ENCODE data around the gene PLSCR1. TPM values are rescaled to one million over a fixed set of nuclear protein-coding genes. Genes with fewer than 3 reads are reported as not detected.
"Not testable (repeated sequence)": the region's sequence is repeated elsewhere in the genome, so short reads cannot be mapped to it uniquely, and the experiment has no call there.

PLSCR1 gene
- total RNA-seq, 1 experiment from 2014 or later = 52.7 TPM

- no peak overlapping the region for H3K4me3 ChIP-seq (ENCODE audit: low read depth in 2 of 2, low read length in 2 of 2)
- no peak for ATAC-seq
- no peak for DNase-seq (ENCODE audit: low read depth, low spot score)
- ChIA-PET CTCF (no interaction called here), POLR2A (no interaction called here)
- H3K27me3 ChIP-seq (ENCODE audit: control insufficient read depth, insufficient read depth, low read length) = no peaks in the 10 kb centered on the region
- TF ChIP-seq TCF7L2 (IDR thresholded peaks at IDR 0.05; ENCODE audit: low read depth, low read length) (no peak), SIN3A (IDR thresholded peaks at IDR 0.05; ENCODE audit: borderline replicate concordance, insufficient read depth, low read depth, low read length) (no peak), POLR2AphosphoS5 (IDR thresholded peaks at IDR 0.05; ENCODE audit: low read depth, low read length) (no peak)
- TF ChIP-seq, protein P1, sequence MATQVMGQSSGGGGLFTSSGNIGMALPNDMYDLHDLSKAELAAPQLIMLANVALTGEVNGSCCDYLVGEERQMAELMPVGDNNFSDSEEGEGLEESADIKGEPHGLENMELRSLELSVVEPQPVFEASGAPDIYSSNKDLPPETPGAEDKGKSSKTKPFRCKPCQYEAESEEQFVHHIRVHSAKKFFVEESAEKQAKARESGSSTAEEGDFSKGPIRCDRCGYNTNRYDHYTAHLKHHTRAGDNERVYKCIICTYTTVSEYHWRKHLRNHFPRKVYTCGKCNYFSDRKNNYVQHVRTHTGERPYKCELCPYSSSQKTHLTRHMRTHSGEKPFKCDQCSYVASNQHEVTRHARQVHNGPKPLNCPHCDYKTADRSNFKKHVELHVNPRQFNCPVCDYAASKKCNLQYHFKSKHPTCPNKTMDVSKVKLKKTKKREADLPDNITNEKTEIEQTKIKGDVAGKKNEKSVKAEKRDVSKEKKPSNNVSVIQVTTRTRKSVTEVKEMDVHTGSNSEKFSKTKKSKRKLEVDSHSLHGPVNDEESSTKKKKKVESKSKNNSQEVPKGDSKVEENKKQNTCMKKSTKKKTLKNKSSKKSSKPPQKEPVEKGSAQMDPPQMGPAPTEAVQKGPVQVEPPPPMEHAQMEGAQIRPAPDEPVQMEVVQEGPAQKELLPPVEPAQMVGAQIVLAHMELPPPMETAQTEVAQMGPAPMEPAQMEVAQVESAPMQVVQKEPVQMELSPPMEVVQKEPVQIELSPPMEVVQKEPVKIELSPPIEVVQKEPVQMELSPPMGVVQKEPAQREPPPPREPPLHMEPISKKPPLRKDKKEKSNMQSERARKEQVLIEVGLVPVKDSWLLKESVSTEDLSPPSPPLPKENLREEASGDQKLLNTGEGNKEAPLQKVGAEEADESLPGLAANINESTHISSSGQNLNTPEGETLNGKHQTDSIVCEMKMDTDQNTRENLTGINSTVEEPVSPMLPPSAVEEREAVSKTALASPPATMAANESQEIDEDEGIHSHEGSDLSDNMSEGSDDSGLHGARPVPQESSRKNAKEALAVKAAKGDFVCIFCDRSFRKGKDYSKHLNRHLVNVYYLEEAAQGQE (IDR thresholded peaks at IDR 0.05; ENCODE audit: insufficient read depth in 1 of 2, low read depth in 2 of 2, low read length in 1 of 2) = no peak
- TF ChIP-seq, protein P2, sequence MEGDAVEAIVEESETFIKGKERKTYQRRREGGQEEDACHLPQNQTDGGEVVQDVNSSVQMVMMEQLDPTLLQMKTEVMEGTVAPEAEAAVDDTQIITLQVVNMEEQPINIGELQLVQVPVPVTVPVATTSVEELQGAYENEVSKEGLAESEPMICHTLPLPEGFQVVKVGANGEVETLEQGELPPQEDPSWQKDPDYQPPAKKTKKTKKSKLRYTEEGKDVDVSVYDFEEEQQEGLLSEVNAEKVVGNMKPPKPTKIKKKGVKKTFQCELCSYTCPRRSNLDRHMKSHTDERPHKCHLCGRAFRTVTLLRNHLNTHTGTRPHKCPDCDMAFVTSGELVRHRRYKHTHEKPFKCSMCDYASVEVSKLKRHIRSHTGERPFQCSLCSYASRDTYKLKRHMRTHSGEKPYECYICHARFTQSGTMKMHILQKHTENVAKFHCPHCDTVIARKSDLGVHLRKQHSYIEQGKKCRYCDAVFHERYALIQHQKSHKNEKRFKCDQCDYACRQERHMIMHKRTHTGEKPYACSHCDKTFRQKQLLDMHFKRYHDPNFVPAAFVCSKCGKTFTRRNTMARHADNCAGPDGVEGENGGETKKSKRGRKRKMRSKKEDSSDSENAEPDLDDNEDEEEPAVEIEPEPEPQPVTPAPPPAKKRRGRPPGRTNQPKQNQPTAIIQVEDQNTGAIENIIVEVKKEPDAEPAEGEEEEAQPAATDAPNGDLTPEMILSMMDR (IDR thresholded peaks at IDR 0.05) = no peak
- H3K27ac ChIP-seq (ENCODE audit: low read length) = no peak overlapping the region
- H3K4me1 ChIP-seq (ENCODE audit: control insufficient read depth, insufficient read depth, low read length) = peaks cover 2% of the 10 kb centered on the region; the same call in 1 of the 2 replicates
- H3K9me3 ChIP-seq (ENCODE audit: control insufficient read depth, insufficient read depth, low read depth, low read length) = no peaks in the 10 kb centered on the region
- no TSS peak for BruUV-seq (replicated peaks)
- in situ Hi-C loops (cut with HindIII; ENCODE audit: low pct_unique_long_range_greater_than_20kb, low sequenced_read_pairs) (no loop called here), intact Hi-C loops (cut with micrococcal nuclease; ENCODE audit: unreplicated experiment) (no loop called here)
- no peaks in the 10 kb centered on the region for H3K36me3 ChIP-seq (ENCODE audit: control insufficient read depth, insufficient read depth, low read length)
Observed at GRCh38 chr3:146498002-146498736, 46.2 kb downstream of the PLSCR1 start.

- H3K9me3 ChIP-seq (ENCODE audit: control insufficient read depth, insufficient read depth, low read depth, low read length); H3K27ac ChIP-seq (ENCODE audit: low read length); H3K27me3 ChIP-seq (ENCODE audit: control insufficient read depth, insufficient read depth, low read length); H3K4me1 ChIP-seq (ENCODE audit: control insufficient read depth, insufficient read depth, low read length); CTCF ChIA-PET; POLR2A ChIA-PET; DNase-seq (ENCODE audit: low read depth, low spot score); H3K4me3 ChIP-seq (ENCODE audit: low read depth in 2 of 2, low read length in 2 of 2); BruUV-seq (replicated peaks); ATAC-seq; in situ Hi-C loops (cut with HindIII; ENCODE audit: low pct_unique_long_range_greater_than_20kb, low sequenced_read_pairs); H3K36me3 ChIP-seq (ENCODE audit: control insufficient read depth, insufficient read depth, low read length); intact Hi-C loops (cut with micrococcal nuclease; ENCODE audit: unreplicated experiment): not testable (repeated sequence)
Observed at GRCh38 chr3:146497145-146497843, 47.1 kb downstream of the PLSCR1 start.

- TF ChIP-seq, protein P1 (IDR thresholded peaks at IDR 0.05; ENCODE audit: insufficient read depth in 1 of 2, low read depth in 2 of 2, low read length in 1 of 2) = no peak
- TF ChIP-seq SIN3A (IDR thresholded peaks at IDR 0.05; ENCODE audit: borderline replicate concordance, insufficient read depth, low read depth, low read length) = no peak
- no peak for TF ChIP-seq TCF7L2 (IDR thresholded peaks at IDR 0.05; ENCODE audit: low read depth, low read length)
- TF ChIP-seq, protein P2 (IDR thresholded peaks at IDR 0.05) = no peak
- no peak for TF ChIP-seq POLR2AphosphoS5 (IDR thresholded peaks at IDR 0.05; ENCODE audit: low read depth, low read length)
- POLR2A ChIA-PET = no interaction called here
Observed at GRCh38 chr3:146496726-146497125, 47.7 kb downstream of the PLSCR1 start.

More at GRCh38 chr3:146496726-146497125, 47.7 kb downstream of the PLSCR1 start:
- in situ Hi-C loops (cut with HindIII; ENCODE audit: low pct_unique_long_range_greater_than_20kb, low sequenced_read_pairs) (no loop called here), intact Hi-C loops (cut with micrococcal nuclease; ENCODE audit: unreplicated experiment) (no loop called here)
- Histone ChIP-seq H3K27ac (ENCODE audit: low read length) (no peak overlapping the region), H3K4me3 (ENCODE audit: low read depth in 2 of 2, low read length in 2 of 2) (no peak overlapping the region), H3K9me3 (ENCODE audit: control insufficient read depth, insufficient read depth, low read depth, low read length) (no peaks in the 10 kb centered on the region), H3K27me3 (ENCODE audit: control insufficient read depth, insufficient read depth, low read length) (no peaks in the 10 kb centered on the region), H3K36me3 (ENCODE audit: control insufficient read depth, insufficient read depth, low read length) (no peaks in the 10 kb centered on the region), H3K4me1 (ENCODE audit: control insufficient read depth, insufficient read depth, low read length) (no peaks in the 10 kb centered on the region)
- ATAC-seq = no peak
- DNase-seq (ENCODE audit: low read depth, low spot score) = no peak
- no TSS peak for BruUV-seq (replicated peaks)
- CTCF ChIA-PET = no interaction called here
